SK-N-SH (cell line): Measurements from ENCODE around the gene EHMT2. TPM values are rescaled to one million over a fixed set of nuclear protein-coding genes. Genes with fewer than 3 reads are reported as not detected.

Experiments
- CTCF ChIA-PET: fragments of 300-600, 350-600 bp; formaldehyde crosslinking; extraction: SDS; loops from one replicate; lab custom pipeline; 2021; lab: Yijun Ruan, JAX
- POLR2A ChIA-PET: fragments of 350-600 bp; sonication (Branson Sonifier 250); formaldehyde crosslinking; extraction: SDS; loops from one replicate; lab custom pipeline; 2020; ENCODE audit warnings: antibody characterized with exemption, inconsistent platforms; lab: Yijun Ruan, JAX
- DNase-seq: peaks from one replicate; pipeline ENCODE4 v3.0.0; 2012
- H2AFZ ChIP-seq: fragments of 200-600 bp; sonication (generic); 2 replicates; pipeline ENCODE4 v1.8.1; 2016; ENCODE audit warnings: antibody characterized with exemption, mild to moderate bottlenecking, low read depth
- H3F3A ChIP-seq: fragments of 200-600 bp; sonication (generic); replicated peaks from 2 replicates; pipeline ENCODE3; 2016; ENCODE audit warnings: antibody characterized with exemption, mild to moderate bottlenecking; ENCODE audit not compliant: insufficient read depth
- H3K27ac ChIP-seq, 2 experiments: fragments of 200-500 bp in 1 of 2; fragments of 200-600 bp in 1 of 2; sonication (Bioruptor generic) in 1 of 2; sonication (generic), shearing (Covaris generic) in 1 of 2; 2 replicates each; pipeline versions ENCODE4 v1.5.1 to v1.6.1; 2014 to 2016; ENCODE audit warnings: low read depth in 2 of 2, inconsistent platforms in 1 of 2, low read length in 1 of 2, mild to moderate bottlenecking in 1 of 2, mixed read lengths in 1 of 2
- H3K27me3 ChIP-seq: fragments of 200-600 bp; sonication (generic), shearing (Covaris generic); 2 replicates; pipeline ENCODE4 v1.6.1; 2016; ENCODE audit warnings: mixed run types; ENCODE audit not compliant: insufficient read depth
- H3K36me3 ChIP-seq, 2 experiments: fragments of 200-500 bp in 1 of 2; fragments of 200-600 bp in 1 of 2; sonication (Bioruptor generic) in 1 of 2; sonication (generic) in 1 of 2; replicated peaks in 1 of 2; 2 replicates each; pipeline versions ENCODE3 to v1.5.1; 2014 to 2016; ENCODE audit warnings: low read length in 1 of 2, mild to moderate bottlenecking in 1 of 2; ENCODE audit not compliant: insufficient read depth in 2 of 2, control insufficient read depth in 1 of 2
- H3K4me1 ChIP-seq, 2 experiments: fragments of 200-500 bp in 1 of 2; fragments of 200-600 bp in 1 of 2; sonication (Bioruptor generic) in 1 of 2; sonication (generic), shearing (Covaris generic) in 1 of 2; 2 replicates each; pipeline versions ENCODE4 v1.5.1 to v1.6.1; 2014 to 2016; ENCODE audit warnings: low read depth in 1 of 2, low read length in 1 of 2, mixed run types in 1 of 2; ENCODE audit not compliant: insufficient read depth in 2 of 2, control insufficient read depth in 1 of 2
- H3K4me2 ChIP-seq: fragments of 200-600 bp; sonication (generic), shearing (Covaris generic); 2 replicates; pipeline ENCODE4 v1.6.1; 2017; ENCODE audit warnings: mixed run types
- H3K4me3 ChIP-seq, 2 experiments: fragments of 200-500 bp in 1 of 2; fragments of 200-600 bp in 1 of 2; sonication (Bioruptor generic) in 1 of 2; sonication (generic), shearing (Covaris generic) in 1 of 2; 2 replicates each; pipeline versions ENCODE4 v1.5.1 to v1.8.1; 2014 to 2016; ENCODE audit warnings: low read depth in 2 of 2, inconsistent platforms in 1 of 2, low read length in 1 of 2, mild to moderate bottlenecking in 1 of 2, mixed read lengths in 1 of 2, moderate library complexity in 1 of 2
- H3K79me2 ChIP-seq: fragments of 200-600 bp; sonication (generic); 2 replicates; pipeline ENCODE4 v1.8.1; 2017; ENCODE audit warnings: mild to moderate bottlenecking; ENCODE audit not compliant: insufficient read depth
- H3K9ac ChIP-seq: fragments of 200-600 bp; sonication (generic); 2 replicates; pipeline ENCODE4 v1.6.1; 2017; ENCODE audit warnings: mixed run types
- H3K9me2 ChIP-seq: fragments of 200-600 bp; sonication (generic); 2 replicates; pipeline ENCODE4 v1.6.1; 2017; ENCODE audit warnings: mixed run types
- H3K9me3 ChIP-seq: fragments of 200-600 bp; sonication (generic); 2 replicates; pipeline ENCODE4 v1.6.1; 2017; ENCODE audit warnings: mixed run types, mild to moderate bottlenecking, moderate library complexity
- H4K20me1 ChIP-seq: fragments of 200-600 bp; sonication (generic); 2 replicates; pipeline ENCODE4 v1.6.1; 2017; ENCODE audit warnings: mild to moderate bottlenecking, mixed run types; ENCODE audit not compliant: insufficient read depth
- CHD2 ChIP-seq: fragments of 150-350 bp; IDR thresholded peaks from 2 replicates; pipeline ENCODE4 v1.6.1; 2018; ENCODE audit warnings: low read length; ENCODE audit not compliant: partially characterized antibody
- ELF1 ChIP-seq: IDR thresholded peaks from 2 replicates; pipeline ENCODE4 v1.4.0; 2012
- EP300 ChIP-seq, 2 experiments: IDR thresholded peaks; 2 replicates each; pipeline versions ENCODE4 v1.4.0 to v1.6.1; 2012; ENCODE audit warnings: borderline replicate concordance in 1 of 2, low read depth in 1 of 2, low read length in 1 of 2
- FOXJ3 ChIP-seq: sonication (generic); formaldehyde crosslinking; IDR thresholded peaks from 2 replicates; pipeline ENCODE4 v1.5.1; 2020; ENCODE audit warnings: mild to moderate bottlenecking, missing genetic modification reagents
- GABPA ChIP-seq: IDR thresholded peaks from 2 replicates; pipeline ENCODE4 v1.4.0; 2012; ENCODE audit warnings: low read depth, mild to moderate bottlenecking
- MEF2A ChIP-seq: IDR thresholded peaks from 2 replicates; pipeline ENCODE4 v1.4.0; 2012; ENCODE audit warnings: low read depth, borderline replicate concordance
- MXI1 ChIP-seq: IDR thresholded peaks from 2 replicates; pipeline ENCODE4 v1.6.1; 2012; ENCODE audit warnings: mild to moderate bottlenecking, low read depth, low read length, improper control_type of control experiment
- NRF1 ChIP-seq: IDR thresholded peaks from 2 replicates; pipeline ENCODE4 v1.6.1; 2012; ENCODE audit warnings: low read depth, mild to moderate bottlenecking, low read length
- POLR2AphosphoS5 ChIP-seq: IDR thresholded peaks from 2 replicates; pipeline ENCODE4 v1.6.1; 2012; ENCODE audit warnings: low read depth, low read length
- RCOR1 ChIP-seq: fragments of 150-350 bp; IDR thresholded peaks from 2 replicates; pipeline ENCODE4 v1.6.1; 2017; ENCODE audit warnings: antibody characterized with exemption, low read length
- RFX5 ChIP-seq: IDR thresholded peaks from 2 replicates; pipeline ENCODE4 v1.6.1; 2012; ENCODE audit warnings: mild to moderate bottlenecking, improper control_type of control experiment, low read length
- RXRA ChIP-seq: IDR thresholded peaks from 2 replicates; pipeline ENCODE4 v1.4.0; 2012; ENCODE audit warnings: low read depth, mild to moderate bottlenecking, borderline replicate concordance
- SMC3 ChIP-seq: IDR thresholded peaks from 2 replicates; pipeline ENCODE4 v1.6.1; 2012; ENCODE audit warnings: low read depth, low read length, improper control_type of control experiment
- TAF1 ChIP-seq: IDR thresholded peaks from 2 replicates; pipeline ENCODE4 v1.6.1; 2012; ENCODE audit warnings: low read depth, mild to moderate bottlenecking, low read length, moderate library complexity, borderline replicate concordance
- TCF12 ChIP-seq: IDR thresholded peaks from 2 replicates; pipeline ENCODE4 v1.4.0; 2012
- WGBS: methylation state at CpG from one replicate; pipeline ENCODE4 v1.1.6; 2017; ENCODE audit warnings: low lambda C conversion rate; 5-methylcytosine and 5-hydroxymethylcytosine counted together
- polyA plus RNA-seq, 3 experiments: library from polyadenylated mRNA; depleted of rRNA; stranded (reverse); fragments of >200 nt; gene quantifications; 2 replicates each; pipeline ENCODE4 v1.2.3, GENCODE V29; 2012
- TF ChIP-seq, protein P1 (sequence below): IDR thresholded peaks from 2 replicates; pipeline ENCODE4 v1.4.0; 2012; ENCODE audit warnings: low read depth, borderline replicate concordance
- TF ChIP-seq, protein P2 (sequence below): IDR thresholded peaks from 2 replicates; pipeline ENCODE4; 2012
- TF ChIP-seq, protein P3 (sequence below): IDR thresholded peaks from 2 replicates; pipeline ENCODE4 v1.4.0; 2012; ENCODE audit warnings: low read depth, borderline replicate concordance

The EHMT2 gene
- polyA plus RNA-seq, 1 of the 3 experiments (the other 2 are of a cell fraction): 72.0 TPM

DNA sequence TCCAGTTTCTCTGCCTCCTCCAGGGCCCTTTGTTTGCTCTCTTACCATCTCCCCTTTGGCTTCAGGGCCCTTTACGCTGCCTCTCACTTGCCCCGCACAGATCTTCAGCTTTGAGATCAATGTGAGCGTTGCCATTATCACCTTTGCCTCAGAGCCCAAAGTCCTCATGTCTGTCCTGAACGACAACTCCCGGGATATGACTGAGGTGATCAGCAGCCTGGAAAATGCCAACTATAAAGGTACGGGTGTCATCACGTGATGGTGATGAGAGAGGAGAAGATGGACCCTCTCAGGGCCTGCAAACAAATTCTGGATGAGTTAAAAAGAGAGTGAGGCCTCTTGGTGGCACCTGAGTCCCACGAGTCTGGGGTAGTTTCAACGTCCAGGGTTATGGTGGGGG lies 38.3 kb upstream of the EHMT2 start:
- Histone ChIP-seq H3K4me2 (no peak overlapping the region), H3K27ac (no peak overlapping the region), H3K27me3 (no peaks in the 10 kb centered on the region; the same call in 1 of the 2 replicates), H3F3A (no peaks in the 10 kb centered on the region), H3K9ac (no peak overlapping the region), H3K4me1 (peaks cover 0 to 3% of the 10 kb centered on the region in 2 experiments; a peak in 1 of 4 replicates), H3K9me2 (no peaks in the 10 kb centered on the region), H3K4me3 (no peak overlapping the region), H3K9me3 (no peaks in the 10 kb centered on the region), H3K36me3 (no peaks in the 10 kb centered on the region), H3K79me2 (no peaks in the 10 kb centered on the region), H4K20me1 (no peaks in the 10 kb centered on the region), H2AFZ (no peak overlapping the region)
- 48% methylated on average over 8 of the region's 9 CpGs for WGBS
- DNase-seq: no peak
- TF ChIP-seq NRF1 (no peak), CHD2 (no peak), SMC3 (no peak), GABPA (no peak), MXI1 (no peak)
- TF ChIP-seq, protein P1, sequence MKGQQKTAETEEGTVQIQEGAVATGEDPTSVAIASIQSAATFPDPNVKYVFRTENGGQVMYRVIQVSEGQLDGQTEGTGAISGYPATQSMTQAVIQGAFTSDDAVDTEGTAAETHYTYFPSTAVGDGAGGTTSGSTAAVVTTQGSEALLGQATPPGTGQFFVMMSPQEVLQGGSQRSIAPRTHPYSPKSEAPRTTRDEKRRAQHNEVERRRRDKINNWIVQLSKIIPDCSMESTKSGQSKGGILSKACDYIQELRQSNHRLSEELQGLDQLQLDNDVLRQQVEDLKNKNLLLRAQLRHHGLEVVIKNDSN: no peak
- TF ChIP-seq, protein P2, sequence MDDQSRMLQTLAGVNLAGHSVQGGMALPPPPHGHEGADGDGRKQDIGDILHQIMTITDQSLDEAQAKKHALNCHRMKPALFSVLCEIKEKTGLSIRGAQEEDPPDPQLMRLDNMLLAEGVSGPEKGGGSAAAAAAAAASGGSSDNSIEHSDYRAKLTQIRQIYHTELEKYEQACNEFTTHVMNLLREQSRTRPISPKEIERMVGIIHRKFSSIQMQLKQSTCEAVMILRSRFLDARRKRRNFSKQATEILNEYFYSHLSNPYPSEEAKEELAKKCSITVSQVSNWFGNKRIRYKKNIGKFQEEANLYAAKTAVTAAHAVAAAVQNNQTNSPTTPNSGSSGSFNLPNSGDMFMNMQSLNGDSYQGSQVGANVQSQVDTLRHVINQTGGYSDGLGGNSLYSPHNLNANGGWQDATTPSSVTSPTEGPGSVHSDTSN: no peak
- POLR2A ChIA-PET: no interaction called here
- CTCF ChIA-PET: interaction anchor here (0.8 to 1.4 kb wide), 2 partner anchors 16 to 48 kb away, joined by 3 to 6 read pairs; no protein-coding TSS in a partner anchor

DNA sequence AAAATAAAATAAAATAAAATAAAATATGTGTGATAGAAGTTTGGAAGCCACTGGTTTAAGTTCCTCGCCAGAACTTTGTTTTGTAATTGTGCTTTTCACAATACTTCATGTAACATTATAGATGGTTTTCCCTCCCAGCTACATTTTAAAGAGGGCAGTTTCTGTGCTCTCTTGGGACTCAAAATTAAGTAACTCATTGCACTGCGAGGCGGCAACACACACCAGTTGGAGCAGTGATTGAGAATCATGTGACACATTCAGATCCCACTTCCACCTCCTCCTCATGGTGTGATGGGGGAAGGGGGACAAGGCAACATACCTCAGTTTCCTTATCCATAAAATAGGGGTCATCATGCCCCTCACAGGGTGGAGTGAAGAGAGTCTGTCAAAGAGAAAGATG lies 37.5 kb upstream of the EHMT2 start:
- CTCF ChIA-PET: interaction anchor here (0.7 to 0.8 kb wide), 2 partner anchors 17 to 868 kb away, joined by 3 to 6 read pairs; no protein-coding TSS in a partner anchor
- no peak for DNase-seq

More for the DNA sequence above, 37.5 kb upstream of the EHMT2 start:
- Histone ChIP-seq H2AFZ (no peak overlapping the region), H3K27me3 (no peaks in the 10 kb centered on the region; the same call in 1 of the 2 replicates), H3K9ac (no peak overlapping the region), H3K4me3 (no peak overlapping the region), H3K27ac (no peak overlapping the region), H3K36me3 (no peaks in the 10 kb centered on the region)
- WGBS: 63% methylated on average over 3 of the region's 3 CpGs
- POLR2A ChIA-PET: no interaction called here
- TF ChIP-seq CHD2 (no peak), MEF2A (no peak), ELF1 (no peak), POLR2AphosphoS5 (no peak), RFX5 (no peak), TCF12 (no peak), FOXJ3 (CRISPR knock-in tag) (no peak), RXRA (no peak), TAF1 (no peak), EP300 (IDR thresholded peaks at IDR 0.05; ENCODE audit: borderline replicate concordance in 1 of 2, low read depth in 1 of 2, low read length in 1 of 2) (no peak), RCOR1 (no peak)
- TF ChIP-seq, protein P3, sequence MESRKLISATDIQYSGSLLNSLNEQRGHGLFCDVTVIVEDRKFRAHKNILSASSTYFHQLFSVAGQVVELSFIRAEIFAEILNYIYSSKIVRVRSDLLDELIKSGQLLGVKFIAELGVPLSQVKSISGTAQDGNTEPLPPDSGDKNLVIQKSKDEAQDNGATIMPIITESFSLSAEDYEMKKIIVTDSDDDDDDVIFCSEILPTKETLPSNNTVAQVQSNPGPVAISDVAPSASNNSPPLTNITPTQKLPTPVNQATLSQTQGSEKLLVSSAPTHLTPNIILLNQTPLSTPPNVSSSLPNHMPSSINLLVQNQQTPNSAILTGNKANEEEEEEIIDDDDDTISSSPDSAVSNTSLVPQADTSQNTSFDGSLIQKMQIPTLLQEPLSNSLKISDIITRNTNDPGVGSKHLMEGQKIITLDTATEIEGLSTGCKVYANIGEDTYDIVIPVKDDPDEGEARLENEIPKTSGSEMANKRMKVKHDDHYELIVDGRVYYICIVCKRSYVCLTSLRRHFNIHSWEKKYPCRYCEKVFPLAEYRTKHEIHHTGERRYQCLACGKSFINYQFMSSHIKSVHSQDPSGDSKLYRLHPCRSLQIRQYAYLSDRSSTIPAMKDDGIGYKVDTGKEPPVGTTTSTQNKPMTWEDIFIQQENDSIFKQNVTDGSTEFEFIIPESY: no peak
- TF ChIP-seq, protein P1: no peak
- TF ChIP-seq, all 33 proteins: peak for 0
- no peaks in the 10 kb centered on the region for H3K9me3 ChIP-seq
- no peaks in the 10 kb centered on the region for H3K79me2 ChIP-seq
- no peaks in the 10 kb centered on the region for H4K20me1 ChIP-seq
- H3K4me1 ChIP-seq: peaks cover 0 to under 1% of the 10 kb centered on the region in 2 experiments; a peak in 1 of 4 replicates
- H3K9me2 ChIP-seq: no peaks in the 10 kb centered on the region
- no peak overlapping the region for H3K4me2 ChIP-seq
- H3F3A ChIP-seq: no peaks in the 10 kb centered on the region
